GM12878 (cell line): ENCODE measurements around the gene IL33. TPM values are rescaled to one million over a fixed set of nuclear protein-coding genes. Genes with fewer than 3 reads are reported as not detected.

Experiments
- ATAC-seq: fragments of 200-7000 bp; cut with Tn5 transposase; 3 replicates; pipeline ENCODE4 v1.9.1; 2020; ENCODE audit warnings: mild to moderate bottlenecking, moderate library complexity
- BruUV-seq: library from RNA; stranded (reverse); fragments of 400-500 nt; replicated peaks from 2 replicates; lab custom pipeline; 2021; lab: Mats Ljungman, UMichigan
- CTCF ChIA-PET: fragments of 300-600 bp; sonication (Branson Sonifier 250); formaldehyde crosslinking; extraction: SDS; loops from one replicate; lab custom pipeline; 2021; ENCODE audit warnings: inconsistent platforms; lab: Yijun Ruan, JAX
- POLR2A ChIA-PET: fragments of 350-600 bp; formaldehyde crosslinking; extraction: SDS; loops from one replicate; lab custom pipeline; 2021; ENCODE audit warnings: inconsistent platforms; lab: Charles Lee
- RAD21 ChIA-PET: fragments of 300-600 bp; sonication (Branson Sonifier 250); formaldehyde crosslinking; loops from one replicate; lab custom pipeline; 2023; ENCODE audit warnings: antibody characterized with exemption; ENCODE audit not compliant: unreplicated experiment; lab: Charles Lee
- SMC1A ChIA-PET: fragments of 300-600 bp; sonication (Branson Sonifier 250); formaldehyde crosslinking; loops from one replicate; lab custom pipeline; 2023; ENCODE audit not compliant: unreplicated experiment, uncharacterized antibody; lab: Charles Lee
- DNase-seq: peaks from one replicate; pipeline ENCODE4 v3.0.0-alpha.2; 2011; ENCODE audit warnings: low read depth, low spot score
- FAIRE-seq: peaks from 3 replicates; lab custom pipeline; 2011; peaks lifted over from hg19 to GRCh38; lab: Jason Lieb, UNC
- H2AFZ ChIP-seq: 2 replicates; pipeline ENCODE4 v1.6.0; 2011; ENCODE audit warnings: low read depth, low read length, control low read depth; ENCODE audit not compliant: control insufficient read depth
- H3K27ac ChIP-seq: 2 replicates; pipeline ENCODE4 v1.5.1; 2011; ENCODE audit warnings: control low read depth; ENCODE audit not compliant: control insufficient read depth, insufficient read depth
- H3K27me3 ChIP-seq, 2 experiments: replicated peaks in 1 of 2; 2 replicates each; pipeline versions ENCODE4 v1.6.0 to v1.6.1; 2011; ENCODE audit warnings: low read length in 1 of 2; ENCODE audit not compliant: control insufficient read depth in 2 of 2, insufficient read depth in 2 of 2
- H3K36me3 ChIP-seq, 2 experiments: 2 replicates each; pipeline ENCODE4 v1.5.1; 2011; ENCODE audit warnings: low read length in 1 of 2; ENCODE audit not compliant: control insufficient read depth in 2 of 2, insufficient read depth in 2 of 2
- H3K4me1 ChIP-seq: 2 replicates; pipeline ENCODE4 v1.6.1; 2011; ENCODE audit warnings: mild to moderate bottlenecking, low read length, moderate library complexity, mixed read lengths; ENCODE audit not compliant: control insufficient read depth, insufficient read depth
- H3K4me2 ChIP-seq: 2 replicates; pipeline ENCODE4 v1.6.0; 2011; ENCODE audit warnings: control low read depth; ENCODE audit not compliant: control insufficient read depth, insufficient read depth
- H3K4me3 ChIP-seq: fragments of 200-600 bp; sonication (generic); 2 replicates; pipeline ENCODE4 v1.5.1; 2016
- H3K79me2 ChIP-seq: 2 replicates; pipeline ENCODE4 v1.6.0; 2011; ENCODE audit warnings: low read length; ENCODE audit not compliant: control insufficient read depth, insufficient read depth
- H3K9ac ChIP-seq: 2 replicates; pipeline ENCODE4 v1.8.0; 2011; ENCODE audit warnings: low read length, control low read depth, mixed read lengths; ENCODE audit not compliant: control insufficient read depth, insufficient read depth
- H3K9me3 ChIP-seq: replicated peaks from 3 replicates; pipeline ENCODE4 v1.5.1; 2011; ENCODE audit warnings: mild to moderate bottlenecking, low read length; ENCODE audit not compliant: control insufficient read depth, insufficient read depth
- H4K20me1 ChIP-seq: 2 replicates; pipeline ENCODE4 v1.6.0; 2011; ENCODE audit not compliant: control insufficient read depth, insufficient read depth
- CBX5 ChIP-seq: sonication (generic); IDR thresholded peaks from 2 replicates; pipeline ENCODE4 v1.6.1; 2016; ENCODE audit warnings: low read depth, moderate library complexity, mild to moderate bottlenecking, inconsistent platforms
- ESRRA ChIP-seq: IDR thresholded peaks from 2 replicates; pipeline ENCODE4 v1.6.1; 2012; ENCODE audit warnings: mild to moderate bottlenecking, low read length, improper control_type of control experiment
- ETV6 ChIP-seq, 2 experiments: fragments of 450-650 bp in 1 of 2; IDR thresholded peaks in 1 of 2; conservative IDR thresholded peaks in 1 of 2; 2 replicates each; pipeline ENCODE4 v1.6.1; 2014; ENCODE audit warnings: antibody characterized with exemption in 1 of 2, borderline replicate concordance in 1 of 2, low read depth in 1 of 2, mild to moderate bottlenecking in 1 of 2, moderate library complexity in 1 of 2
- LARP7 ChIP-seq: fragments of 450-650 bp; IDR thresholded peaks from 2 replicates; pipeline ENCODE4 v1.6.1; 2017; ENCODE audit warnings: mild to moderate bottlenecking
- SMAD5 ChIP-seq: IDR thresholded peaks from 2 replicates; pipeline ENCODE4 v1.6.1; 2016; ENCODE audit warnings: antibody characterized with exemption, low read depth
- SUZ12 ChIP-seq: fragments of 200-600 bp; sonication (generic); IDR thresholded peaks from one replicate; pipeline ENCODE4 v1.6.1; 2018; ENCODE audit warnings: antibody characterized with exemption, mild to moderate bottlenecking; ENCODE audit not compliant: unreplicated experiment
- TCF3 ChIP-seq: IDR thresholded peaks from 2 replicates; pipeline ENCODE4 v1.6.1; 2012; ENCODE audit warnings: low read depth, mild to moderate bottlenecking, low read length, borderline replicate concordance; ENCODE audit not compliant: insufficient read depth
- YBX1 ChIP-seq: fragments of 450-650 bp; IDR thresholded peaks from 2 replicates; pipeline ENCODE4 v1.6.1; 2016; ENCODE audit warnings: antibody characterized with exemption
- ZNF207 ChIP-seq: fragments of 450-650 bp; IDR thresholded peaks from 2 replicates; pipeline ENCODE4 v1.6.1; 2014; ENCODE audit warnings: antibody characterized with exemption, mild to moderate bottlenecking, borderline replicate concordance
- ZNF622 ChIP-seq: fragments of 450-650 bp; IDR thresholded peaks from 2 replicates; pipeline ENCODE4 v1.6.1; 2017; ENCODE audit warnings: mild to moderate bottlenecking, inconsistent platforms
- WGBS: methylation state at CpG from one replicate; pipeline ENCODE4 v1.1.6; 2016; ENCODE audit warnings: low lambda C conversion rate; ENCODE audit not compliant: insufficient replicate concordance, insufficient coverage; ENCODE audit errors: missing lambda C conversion rate; 5-methylcytosine and 5-hydroxymethylcytosine counted together
- in situ Hi-C: fragments of 300-500 bp; cut with MboI; formaldehyde crosslinking; loops from 9 replicates; pipeline ENCODE4 v1.14.3; 2018; ENCODE audit warnings: mixed read lengths
- intact Hi-C: fragments of 100-400 bp; cut with micrococcal nuclease; formaldehyde crosslinking; loops from one replicate; pipeline ENCODE4 v1.14.2; 2022; ENCODE audit not compliant: unreplicated experiment
- polyA plus RNA-seq, 11 experiments: library from polyadenylated mRNA; depleted of rRNA in 4 of 11; unstranded in 6 of 11; stranded (reverse) in 5 of 11; fragments of >200 nt; fragmentation: Nextera tagmentation in 4 of 11; fragmentation: Illumina TruSeq in 1 of 11; extraction: Ambion mirVana in 4 of 11; extraction: Trizol in 1 of 11; gene quantifications; 1 replicate in 1 of 11; 2 replicates in 10 of 11; pipeline versions ENCODE4 v1.2.1 to v1.2.3, GENCODE V29; 2011 to 2016; ENCODE audit warnings: inconsistent platforms in 2 of 11, missing spikeins in 2 of 11, low read depth in 1 of 11
- total RNA-seq, 4 experiments: library from RNA; depleted of rRNA in 3 of 4; stranded (reverse); fragments of >200 nt in 3 of 4; fragmentation: Illumina TruSeq in 1 of 4; extraction: Trizol in 1 of 4; gene quantifications; 2 replicates each; pipeline versions ENCODE4 v1.2.1 to v1.2.3, GENCODE V29; 2013 to 2021
- TF ChIP-seq, protein P1 (sequence below): fragments of 150-350 bp; IDR thresholded peaks from 2 replicates; pipeline ENCODE4 v1.6.1; 2016; ENCODE audit warnings: low read depth, low read length
- TF ChIP-seq, protein P2 (sequence below): fragments of 150-350 bp; IDR thresholded peaks from 2 replicates; pipeline ENCODE4 v1.6.1; 2014; ENCODE audit warnings: mild to moderate bottlenecking, low read depth, low read length
- TF ChIP-seq, protein P3 (sequence below): fragments of 450-650 bp; IDR thresholded peaks from 2 replicates; pipeline ENCODE4 v1.6.1; 2014; ENCODE audit warnings: mild to moderate bottlenecking

IL33 gene
- total and polyA plus RNA-seq, 10 of the 15 experiments (the other 5 are each of a cell fraction or from before 2014, with no cell fraction given) = not detected

DNA sequence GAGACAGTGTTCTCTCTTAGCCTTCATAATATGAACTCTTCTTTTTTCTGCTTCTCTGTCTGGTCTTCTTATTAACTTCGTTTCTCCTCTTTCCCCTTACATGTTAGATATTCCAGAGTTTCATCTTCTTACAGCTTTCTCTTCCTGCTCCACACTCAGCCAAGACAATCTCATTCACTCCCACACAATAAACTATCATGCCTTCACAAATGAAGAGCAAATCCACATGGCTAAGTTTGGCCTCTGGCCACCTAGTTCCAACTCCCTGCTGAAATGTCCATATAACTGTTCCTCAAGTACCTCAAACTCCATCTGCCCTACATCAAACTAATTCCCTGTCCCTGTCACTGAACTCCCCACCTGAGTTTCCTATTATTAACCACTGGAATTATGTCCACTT is 18.4 kb downstream of the IL33 start:
- intact Hi-C loops = no loop called here
- Histone ChIP-seq H2AFZ (no peak overlapping the region), H3K79me2 (no peaks in the 10 kb centered on the region), H3K27me3 (no peaks in the 10 kb centered on the region), H3K9me3 (no peaks in the 10 kb centered on the region; the same call in 2 of the 3 replicates), H3K4me2 (no peak overlapping the region), H3K36me3 (no peaks in the 10 kb centered on the region), H3K4me1 (no peaks in the 10 kb centered on the region), H3K9ac (no peak overlapping the region), H3K4me3 (no peak overlapping the region), H3K27ac (no peak overlapping the region), H4K20me1 (no peaks in the 10 kb centered on the region)
- ChIA-PET RAD21 (no interaction called here), POLR2A (no interaction called here), SMC1A (no interaction called here), CTCF (no interaction called here)
- FAIRE-seq (no peak), DNase-seq (no peak), ATAC-seq (no peak)
- in situ Hi-C loops = no loop called here
- BruUV-seq = no TSS peak
- WGBS = 0% methylated on average over 1 of the region's 1 CpG
- no peak for TF ChIP-seq ETV6 (conservative IDR thresholded peaks at IDR 0.05 in 1 of 2, IDR thresholded peaks at IDR 0.05 in 1 of 2; ENCODE audit: borderline replicate concordance in 1 of 2, low read depth in 1 of 2)
- no peak for TF ChIP-seq TCF3
- no peak for TF ChIP-seq YBX1
- TF ChIP-seq ZNF622 = no peak
- TF ChIP-seq, protein P1, sequence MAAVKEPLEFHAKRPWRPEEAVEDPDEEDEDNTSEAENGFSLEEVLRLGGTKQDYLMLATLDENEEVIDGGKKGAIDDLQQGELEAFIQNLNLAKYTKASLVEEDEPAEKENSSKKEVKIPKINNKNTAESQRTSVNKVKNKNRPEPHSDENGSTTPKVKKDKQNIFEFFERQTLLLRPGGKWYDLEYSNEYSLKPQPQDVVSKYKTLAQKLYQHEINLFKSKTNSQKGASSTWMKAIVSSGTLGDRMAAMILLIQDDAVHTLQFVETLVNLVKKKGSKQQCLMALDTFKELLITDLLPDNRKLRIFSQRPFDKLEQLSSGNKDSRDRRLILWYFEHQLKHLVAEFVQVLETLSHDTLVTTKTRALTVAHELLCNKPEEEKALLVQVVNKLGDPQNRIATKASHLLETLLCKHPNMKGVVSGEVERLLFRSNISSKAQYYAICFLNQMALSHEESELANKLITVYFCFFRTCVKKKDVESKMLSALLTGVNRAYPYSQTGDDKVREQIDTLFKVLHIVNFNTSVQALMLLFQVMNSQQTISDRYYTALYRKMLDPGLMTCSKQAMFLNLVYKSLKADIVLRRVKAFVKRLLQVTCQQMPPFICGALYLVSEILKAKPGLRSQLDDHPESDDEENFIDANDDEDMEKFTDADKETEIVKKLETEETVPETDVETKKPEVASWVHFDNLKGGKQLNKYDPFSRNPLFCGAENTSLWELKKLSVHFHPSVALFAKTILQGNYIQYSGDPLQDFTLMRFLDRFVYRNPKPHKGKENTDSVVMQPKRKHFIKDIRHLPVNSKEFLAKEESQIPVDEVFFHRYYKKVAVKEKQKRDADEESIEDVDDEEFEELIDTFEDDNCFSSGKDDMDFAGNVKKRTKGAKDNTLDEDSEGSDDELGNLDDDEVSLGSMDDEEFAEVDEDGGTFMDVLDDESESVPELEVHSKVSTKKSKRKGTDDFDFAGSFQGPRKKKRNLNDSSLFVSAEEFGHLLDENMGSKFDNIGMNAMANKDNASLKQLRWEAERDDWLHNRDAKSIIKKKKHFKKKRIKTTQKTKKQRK = no peak
- TF ChIP-seq LARP7 = no peak
- no peak for TF ChIP-seq ESRRA
- no peak for TF ChIP-seq SUZ12
- no peak for TF ChIP-seq CBX5
- TF ChIP-seq SMAD5 = no peak
- TF ChIP-seq, protein P2, sequence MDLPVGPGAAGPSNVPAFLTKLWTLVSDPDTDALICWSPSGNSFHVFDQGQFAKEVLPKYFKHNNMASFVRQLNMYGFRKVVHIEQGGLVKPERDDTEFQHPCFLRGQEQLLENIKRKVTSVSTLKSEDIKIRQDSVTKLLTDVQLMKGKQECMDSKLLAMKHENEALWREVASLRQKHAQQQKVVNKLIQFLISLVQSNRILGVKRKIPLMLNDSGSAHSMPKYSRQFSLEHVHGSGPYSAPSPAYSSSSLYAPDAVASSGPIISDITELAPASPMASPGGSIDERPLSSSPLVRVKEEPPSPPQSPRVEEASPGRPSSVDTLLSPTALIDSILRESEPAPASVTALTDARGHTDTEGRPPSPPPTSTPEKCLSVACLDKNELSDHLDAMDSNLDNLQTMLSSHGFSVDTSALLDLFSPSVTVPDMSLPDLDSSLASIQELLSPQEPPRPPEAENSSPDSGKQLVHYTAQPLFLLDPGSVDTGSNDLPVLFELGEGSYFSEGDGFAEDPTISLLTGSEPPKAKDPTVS = no peak
- no peak for TF ChIP-seq ZNF207
- TF ChIP-seq, protein P3, sequence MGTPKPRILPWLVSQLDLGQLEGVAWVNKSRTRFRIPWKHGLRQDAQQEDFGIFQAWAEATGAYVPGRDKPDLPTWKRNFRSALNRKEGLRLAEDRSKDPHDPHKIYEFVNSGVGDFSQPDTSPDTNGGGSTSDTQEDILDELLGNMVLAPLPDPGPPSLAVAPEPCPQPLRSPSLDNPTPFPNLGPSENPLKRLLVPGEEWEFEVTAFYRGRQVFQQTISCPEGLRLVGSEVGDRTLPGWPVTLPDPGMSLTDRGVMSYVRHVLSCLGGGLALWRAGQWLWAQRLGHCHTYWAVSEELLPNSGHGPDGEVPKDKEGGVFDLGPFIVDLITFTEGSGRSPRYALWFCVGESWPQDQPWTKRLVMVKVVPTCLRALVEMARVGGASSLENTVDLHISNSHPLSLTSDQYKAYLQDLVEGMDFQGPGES = no peak
